Neural progenitor cell (in vitro differentiated cells): ENCODE data around the gene GALNT8. TPM values are rescaled to one million over a fixed set of nuclear protein-coding genes. Genes with fewer than 3 reads are reported as not detected.

Experiments
- DNase-seq: peaks from one replicate; pipeline ENCODE4 v3.0.0-alpha.2; 2016; ENCODE audit warnings: low spot score
- H2AFZ ChIP-seq: fragments of 200-600 bp; sonication (generic); replicated peaks from 2 replicates; pipeline ENCODE4 v1.6.1; 2016; ENCODE audit warnings: antibody characterized with exemption
- H3F3A ChIP-seq: fragments of 200-600 bp; sonication (generic); 2 replicates; pipeline ENCODE4 v1.6.1; 2016; ENCODE audit warnings: antibody characterized with exemption, low read depth
- H3K27ac ChIP-seq: fragments of 200-600 bp; sonication (generic); 2 replicates; pipeline ENCODE4 v1.5.1; 2016; ENCODE audit warnings: mild to moderate bottlenecking
- H3K27me3 ChIP-seq: fragments of 200-600 bp; sonication (generic); 2 replicates; pipeline ENCODE4 v1.6.1; 2016; ENCODE audit warnings: mild to moderate bottlenecking, moderate library complexity
- H3K36me3 ChIP-seq: fragments of 200-600 bp; sonication (generic); 2 replicates; pipeline ENCODE4 v1.5.1; 2016
- H3K4me1 ChIP-seq: fragments of 200-600 bp; sonication (generic); 2 replicates; pipeline ENCODE4 v1.6.1; 2016; ENCODE audit warnings: mixed run types
- H3K4me2 ChIP-seq: fragments of 200-600 bp; sonication (generic); 2 replicates; pipeline ENCODE4 v1.6.1; 2016
- H3K4me3 ChIP-seq: fragments of 200-600 bp; sonication (generic); 2 replicates; pipeline ENCODE4 v1.5.1; 2016
- H3K79me2 ChIP-seq: fragments of 200-600 bp; sonication (generic); 2 replicates; pipeline ENCODE4 v1.6.1; 2016; ENCODE audit warnings: low read depth
- H3K9ac ChIP-seq: fragments of 200-600 bp; sonication (generic); 2 replicates; pipeline ENCODE4 v1.6.1; 2016
- H3K9me3 ChIP-seq: fragments of 200-600 bp; sonication (generic); 2 replicates; pipeline ENCODE4 v1.5.1; 2016; ENCODE audit warnings: low read depth
- H4K20me1 ChIP-seq: fragments of 200-600 bp; sonication (generic); 2 replicates; pipeline ENCODE4 v1.6.1; 2016; ENCODE audit warnings: low read depth
- H3K27ac Mint-ChIP-seq: 3 replicates; pipeline ENCODE4 v1.8.0; 2021; ENCODE audit warnings: mixed read lengths
- H3K27me3 Mint-ChIP-seq: 2 replicates; pipeline ENCODE4 v1.8.0; 2022; ENCODE audit warnings: low read depth, mild to moderate bottlenecking, inconsistent platforms, moderate library complexity, mixed read lengths; ENCODE audit not compliant: insufficient read depth
- H3K36me3 Mint-ChIP-seq: 3 replicates; pipeline ENCODE4 v1.8.0; 2021; ENCODE audit warnings: mixed read lengths
- H3K4me1 Mint-ChIP-seq: 3 replicates; pipeline ENCODE4 v1.8.0; 2021; ENCODE audit warnings: mixed read lengths
- H3K4me3 Mint-ChIP-seq: 3 replicates; pipeline ENCODE4 v1.8.0; 2021; ENCODE audit warnings: mild to moderate bottlenecking, moderate library complexity, mixed read lengths
- H3K9me3 Mint-ChIP-seq: 3 replicates; pipeline ENCODE4 v1.8.0; 2020; ENCODE audit warnings: mixed read lengths
- EZH2 ChIP-seq: fragments of 200-600 bp; sonication (generic); IDR thresholded peaks from 2 replicates; pipeline ENCODE4 v1.6.1; 2017; ENCODE audit warnings: antibody characterized with exemption, mild to moderate bottlenecking, moderate library complexity
- EZH2phosphoT487 ChIP-seq: fragments of 200-600 bp; sonication (generic); IDR thresholded peaks from 2 replicates; pipeline ENCODE4 v1.6.1; 2017; ENCODE audit warnings: antibody characterized with exemption
- total RNA-seq: library from RNA; depleted of rRNA; stranded (reverse); fragments of >200 nt; gene quantifications from 2 replicates; pipeline ENCODE4 v1.2.3, GENCODE V29; 2015; ENCODE audit warnings: low replicate concordance
- TF ChIP-seq, protein P1 (sequence below): fragments of 200-600 bp; sonication (generic); IDR thresholded peaks from 2 replicates; pipeline ENCODE4 v1.5.1; 2017; ENCODE audit warnings: antibody characterized with exemption, mild to moderate bottlenecking

Gene GALNT8
- total RNA-seq, 1 donor from 2014 or later = 2.6 TPM

GRCh38 chr12:4796694-4797482, 76.7 kb downstream of the GALNT8 start:
- Histone ChIP-seq H3K4me3 (no peak overlapping the region), H3K4me2 (no peak overlapping the region)
- no peak for DNase-seq

GRCh38 chr12:4800555-4800954, 80.4 kb downstream of the GALNT8 start:
- Histone ChIP-seq H3K4me3 (no peak overlapping the region), H3K79me2 (no peaks in the 10 kb centered on the region), H3K4me1 (no peaks in the 10 kb centered on the region), H3F3A (no peaks in the 10 kb centered on the region), H3K27ac (no peak overlapping the region), H3K4me2 (no peak overlapping the region), H4K20me1 (no peaks in the 10 kb centered on the region), H3K9me3 (no peaks in the 10 kb centered on the region), H3K9ac (no peak overlapping the region), H3K27me3 (no peaks in the 10 kb centered on the region), H2AFZ (no peak overlapping the region), H3K36me3 (no peaks in the 10 kb centered on the region)
- H3K4me1 Mint-ChIP-seq = no peaks in the 10 kb centered on the region
- no peak for TF ChIP-seq EZH2
- TF ChIP-seq, protein P1, sequence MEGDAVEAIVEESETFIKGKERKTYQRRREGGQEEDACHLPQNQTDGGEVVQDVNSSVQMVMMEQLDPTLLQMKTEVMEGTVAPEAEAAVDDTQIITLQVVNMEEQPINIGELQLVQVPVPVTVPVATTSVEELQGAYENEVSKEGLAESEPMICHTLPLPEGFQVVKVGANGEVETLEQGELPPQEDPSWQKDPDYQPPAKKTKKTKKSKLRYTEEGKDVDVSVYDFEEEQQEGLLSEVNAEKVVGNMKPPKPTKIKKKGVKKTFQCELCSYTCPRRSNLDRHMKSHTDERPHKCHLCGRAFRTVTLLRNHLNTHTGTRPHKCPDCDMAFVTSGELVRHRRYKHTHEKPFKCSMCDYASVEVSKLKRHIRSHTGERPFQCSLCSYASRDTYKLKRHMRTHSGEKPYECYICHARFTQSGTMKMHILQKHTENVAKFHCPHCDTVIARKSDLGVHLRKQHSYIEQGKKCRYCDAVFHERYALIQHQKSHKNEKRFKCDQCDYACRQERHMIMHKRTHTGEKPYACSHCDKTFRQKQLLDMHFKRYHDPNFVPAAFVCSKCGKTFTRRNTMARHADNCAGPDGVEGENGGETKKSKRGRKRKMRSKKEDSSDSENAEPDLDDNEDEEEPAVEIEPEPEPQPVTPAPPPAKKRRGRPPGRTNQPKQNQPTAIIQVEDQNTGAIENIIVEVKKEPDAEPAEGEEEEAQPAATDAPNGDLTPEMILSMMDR = no peak
- no peak for TF ChIP-seq EZH2phosphoT487
- H3K36me3 Mint-ChIP-seq = no peaks in the 10 kb centered on the region
- no peak overlapping the region for H3K27ac Mint-ChIP-seq
- H3K27me3 Mint-ChIP-seq = peaks cover 9% of the 10 kb centered on the region
- no peak for DNase-seq
- H3K9me3 Mint-ChIP-seq = no peaks in the 10 kb centered on the region
- no peak overlapping the region for H3K4me3 Mint-ChIP-seq

More at GRCh38 chr12:4796694-4797482, 76.7 kb downstream of the GALNT8 start:
- Mint-ChIP-seq H3K4me1 (peaks cover 4% of the 10 kb centered on the region), H3K4me3 (no peak overlapping the region), H3K9me3 (no peaks in the 10 kb centered on the region), H3K27ac (no peak overlapping the region), H3K27me3 (peaks cover 5% of the 10 kb centered on the region), H3K36me3 (no peaks in the 10 kb centered on the region)
- no peak overlapping the region for H2AFZ ChIP-seq
- no peaks in the 10 kb centered on the region for H3K36me3 ChIP-seq
- H3K4me1 ChIP-seq = no peaks in the 10 kb centered on the region
- H4K20me1 ChIP-seq = no peaks in the 10 kb centered on the region
- no peak overlapping the region for H3K9ac ChIP-seq
- H3K79me2 ChIP-seq = no peaks in the 10 kb centered on the region
- H3K27ac ChIP-seq = no peak overlapping the region
- H3K27me3 ChIP-seq = no peaks in the 10 kb centered on the region
- no peaks in the 10 kb centered on the region for H3F3A ChIP-seq
- no peaks in the 10 kb centered on the region for H3K9me3 ChIP-seq
- TF ChIP-seq EZH2phosphoT487 (no peak), EZH2 (no peak)
- TF ChIP-seq, protein P1 = no peak

GRCh38 chr12:4802841-4803240, 82.6 kb downstream of the GALNT8 start:
- Histone ChIP-seq H3K4me2 (no peak overlapping the region), H3K79me2 (no peaks in the 10 kb centered on the region), H3F3A (peaks cover 10% of the 10 kb centered on the region), H3K36me3 (no peaks in the 10 kb centered on the region), H3K9me3 (no peaks in the 10 kb centered on the region), H3K27me3 (peaks cover 16% of the 10 kb centered on the region), H4K20me1 (no peaks in the 10 kb centered on the region), H2AFZ (no peak overlapping the region), H3K9ac (no peak overlapping the region), H3K4me3 (no peak overlapping the region), H3K27ac (no peak overlapping the region), H3K4me1 (peaks cover 10% of the 10 kb centered on the region)
- H3K27ac Mint-ChIP-seq = no peak overlapping the region
- no peaks in the 10 kb centered on the region for H3K36me3 Mint-ChIP-seq
- H3K4me3 Mint-ChIP-seq = no peak overlapping the region
- TF ChIP-seq EZH2phosphoT487 (no peak), EZH2 (no peak)
- TF ChIP-seq, protein P1 = no peak
- H3K27me3 Mint-ChIP-seq = peaks cover 14% of the 10 kb centered on the region
- no peaks in the 10 kb centered on the region for H3K9me3 Mint-ChIP-seq
- DNase-seq = no peak
- H3K4me1 Mint-ChIP-seq = no peaks in the 10 kb centered on the region
